Activated B cell treated with CpG ODN at 0.5 μM for 24 hours (primary cell): Measurements from ENCODE around the gene FILIP1. TPM values are rescaled to one million over a fixed set of nuclear protein-coding genes. Genes with fewer than 3 reads are reported as not detected.

Source experiments
- ATAC-seq: fragments of 200-7000 bp; cut with Tn5 transposase; one replicate; pipeline ENCODE4 v1.10.0; 2021; ENCODE audit warnings: low read depth, mild to moderate bottlenecking, moderate library complexity
- CTCF ChIA-PET: fragments of 350-600 bp; sonication (Branson Sonifier 250); formaldehyde crosslinking; loops from one replicate; lab custom pipeline; 2021; ENCODE audit warnings: antibody characterized with exemption; lab: Charles Lee
- POLR2A ChIA-PET: fragments of 350-600 bp; sonication (Branson Sonifier 250); formaldehyde crosslinking; loops from one replicate; lab custom pipeline; 2021; ENCODE audit warnings: antibody characterized with exemption; lab: Charles Lee
- DNase-seq: peaks from one replicate; pipeline ENCODE4 v3.0.0; 2022
- H3K27ac Mint-ChIP-seq: one replicate; pipeline ENCODE4 v1.8.0; 2020; ENCODE audit warnings: mixed read lengths
- H3K27me3 Mint-ChIP-seq: one replicate; pipeline ENCODE4 v1.8.0; 2021; ENCODE audit warnings: mixed read lengths
- H3K36me3 Mint-ChIP-seq: one replicate; pipeline ENCODE4 v1.8.0; 2021; ENCODE audit warnings: low read depth, mixed read lengths
- H3K4me1 Mint-ChIP-seq: one replicate; pipeline ENCODE4 v1.8.0; 2021; ENCODE audit warnings: mixed read lengths
- H3K4me3 Mint-ChIP-seq: one replicate; pipeline ENCODE4 v1.8.0; 2020; ENCODE audit warnings: mild to moderate bottlenecking, mixed read lengths
- H3K9me3 Mint-ChIP-seq: one replicate; pipeline ENCODE4 v1.8.0; 2020; ENCODE audit warnings: mixed read lengths
- CTCF ChIP-seq: fragments of 200-600 bp; IDR thresholded peaks from one replicate; pipeline ENCODE4 v1.8.0; 2022; ENCODE audit warnings: antibody characterized with exemption, mild to moderate bottlenecking
- intact Hi-C: fragments of 100-400 bp; cut with micrococcal nuclease; formaldehyde crosslinking; loops from one replicate; pipeline ENCODE4 v1.15.1; 2024
- total RNA-seq: library from RNA; stranded (reverse); gene quantifications from 2 replicates; pipeline ENCODE4 v1.2.3, GENCODE V29; 2022

The FILIP1 gene
- total RNA-seq, 1 donor from 2014 or later: not detected

GRCh38 chr6:75353644-75354043, 140.0 kb downstream of the FILIP1 start:
- Mint-ChIP-seq H3K36me3 (no peaks in the 10 kb centered on the region), H3K4me3 (no peak overlapping the region), H3K27me3 (peaks cover 26% of the 10 kb centered on the region), H3K4me1 (no peaks in the 10 kb centered on the region), H3K27ac (no peak overlapping the region), H3K9me3 (no peaks in the 10 kb centered on the region)
- ChIA-PET CTCF (no interaction called here), POLR2A (no interaction called here)
- DNase-seq: no peak
- TF ChIP-seq CTCF: no peak
- ATAC-seq: no peak
- intact Hi-C loops: no loop called here

- Mint-ChIP-seq H3K9me3 (no peaks in the 10 kb centered on the region), H3K4me3 (no peak overlapping the region), H3K27me3 (peaks cover 33% of the 10 kb centered on the region), H3K4me1 (no peaks in the 10 kb centered on the region), H3K36me3 (no peaks in the 10 kb centered on the region), H3K27ac (no peak overlapping the region)
- ChIA-PET CTCF (no interaction called here), POLR2A (no interaction called here)
- no peak for DNase-seq
- no peak for ATAC-seq
- TF ChIP-seq CTCF: no peak
- intact Hi-C loops: no loop called here
These were observed 142.0 kb downstream of the FILIP1 start for GRCh38 chr6:75351570-75351969.

GRCh38 chr6:75350808-75351207, 142.8 kb downstream of the FILIP1 start:
- Mint-ChIP-seq H3K36me3 (no peaks in the 10 kb centered on the region), H3K4me3 (no peak overlapping the region), H3K4me1 (no peaks in the 10 kb centered on the region), H3K9me3 (no peaks in the 10 kb centered on the region), H3K27me3 (peaks cover 35% of the 10 kb centered on the region), H3K27ac (no peak overlapping the region)
- ATAC-seq (no peak), DNase-seq (no peak)
- CTCF ChIA-PET: no interaction called here
- POLR2A ChIA-PET: no interaction called here
- no peak for TF ChIP-seq CTCF
- intact Hi-C loops: no loop called here

GRCh38 chr6:75350156-75350555, 143.4 kb downstream of the FILIP1 start:
- ATAC-seq (no peak), DNase-seq (no peak)
- ChIA-PET CTCF (no interaction called here), POLR2A (no interaction called here)
- TF ChIP-seq CTCF: no peak
- Mint-ChIP-seq H3K4me1 (no peaks in the 10 kb centered on the region), H3K4me3 (no peak overlapping the region), H3K27ac (no peak overlapping the region), H3K27me3 (peaks cover 35% of the 10 kb centered on the region), H3K36me3 (no peaks in the 10 kb centered on the region), H3K9me3 (no peaks in the 10 kb centered on the region)
- intact Hi-C loops: no loop called here

- no peaks in the 10 kb centered on the region for H3K36me3 Mint-ChIP-seq
- no peak for TF ChIP-seq CTCF
- H3K27ac Mint-ChIP-seq: no peak overlapping the region
- H3K4me3 Mint-ChIP-seq: no peak overlapping the region
- H3K27me3 Mint-ChIP-seq: peaks cover 35% of the 10 kb centered on the region
- H3K9me3 Mint-ChIP-seq: no peaks in the 10 kb centered on the region
- ATAC-seq: no peak
- intact Hi-C loops: no loop called here
- DNase-seq: no peak
- CTCF ChIA-PET: no interaction called here
- no peaks in the 10 kb centered on the region for H3K4me1 Mint-ChIP-seq
- POLR2A ChIA-PET: no interaction called here
These were observed 144.2 kb downstream of the FILIP1 start for GRCh38 chr6:75349262-75349984.
